ENCODE data around the gene PRAMEF13.
"Not testable (repeated sequence)": the region's sequence is repeated elsewhere in the genome, so short reads cannot be mapped to it uniquely, and the experiment has no call there.

- TF ChIP-seq CTCF (conservative IDR thresholded peaks at IDR 0.05; ENCODE audit: low read depth in 2 of 2); EZH2phosphoT487 (IDR thresholded peaks at IDR 0.05; ENCODE audit: unreplicated experiment); REST (IDR thresholded peaks at IDR 0.05; ENCODE audit: unreplicated experiment); JUNB (IDR thresholded peaks at IDR 0.05; ENCODE audit: unreplicated experiment); POLR2AphosphoS5 (IDR thresholded peaks at IDR 0.05; ENCODE audit: low read depth); EZH2 (IDR thresholded peaks at IDR 0.05; ENCODE audit: low read depth, unreplicated experiment); CREB1 (CRISPR knock-in tag; IDR thresholded peaks at IDR 0.05; ENCODE audit: low read depth); ZNF331 (CRISPR knock-in tag; IDR thresholded peaks at IDR 0.05; ENCODE audit: low read depth); NANOG (IDR thresholded peaks at IDR 0.05; ENCODE audit: borderline replicate concordance); ETS1 (IDR thresholded peaks at IDR 0.05); ZNF114 (CRISPR knock-in tag; IDR thresholded peaks at IDR 0.05); ZNF462 (CRISPR knock-in tag; IDR thresholded peaks at IDR 0.05): not testable (repeated sequence)
Measured at GRCh38 chr1:13165531-13165930, 35.7 kb downstream of the PRAMEF13 start, which contains the start of gene HNRNPCL4.
